ENCODE results near the gene DNAL1.

DNAL1 gene, protein sequence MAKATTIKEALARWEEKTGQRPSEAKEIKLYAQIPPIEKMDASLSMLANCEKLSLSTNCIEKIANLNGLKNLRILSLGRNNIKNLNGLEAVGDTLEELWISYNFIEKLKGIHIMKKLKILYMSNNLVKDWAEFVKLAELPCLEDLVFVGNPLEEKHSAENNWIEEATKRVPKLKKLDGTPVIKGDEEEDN

DNA sequence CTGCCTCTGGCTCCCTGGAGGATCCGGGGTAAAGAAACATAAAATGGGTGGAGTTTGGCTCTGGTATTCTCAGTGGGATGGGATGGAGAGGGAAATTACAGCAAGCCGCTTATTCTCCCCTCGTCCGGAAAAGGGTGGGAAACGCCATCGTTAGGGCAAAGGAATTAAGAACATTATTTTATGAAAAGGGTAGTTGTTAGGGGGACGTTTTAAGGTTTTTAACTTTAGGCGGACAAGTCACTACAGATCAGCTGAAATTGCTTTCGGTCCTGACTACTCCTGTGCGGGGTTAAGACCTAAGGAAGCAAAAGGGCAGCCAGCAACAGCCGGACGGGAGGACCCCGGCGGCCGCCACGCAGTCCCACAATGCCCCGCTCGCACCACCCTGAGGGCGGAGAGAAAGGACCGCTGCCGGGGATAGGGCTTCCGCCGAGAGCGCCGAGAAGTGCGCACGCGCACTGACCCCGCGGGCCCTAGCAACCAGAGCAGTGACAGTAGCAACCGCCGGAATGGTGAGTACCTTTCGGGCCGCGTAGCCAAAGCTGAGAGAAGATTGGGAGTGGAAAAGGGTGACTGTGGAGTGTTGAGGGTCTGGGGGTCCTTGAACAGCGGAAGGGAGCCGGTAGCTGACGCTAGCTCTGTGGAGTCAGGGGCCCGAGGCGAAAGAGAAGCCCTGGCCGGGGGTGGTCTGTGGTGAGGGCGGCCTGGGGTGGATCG lies at the start of gene DNAL1:
Gene DNAL1, plus strand, starts transcription at position 456 of the 717 bp plus-strand sequence. Its CDS starts 54 bp downstream, at position 510.
- ChIA-PET CTCF (interaction anchor here (0.7 to 5.1 kb wide), 3 partner anchors 11 to 52 kb away, joined by 3 to 23 read pairs (median 9); no protein-coding TSS in a partner anchor), POLR2A (no interaction called here)
- TF ChIP-seq, protein P1, sequence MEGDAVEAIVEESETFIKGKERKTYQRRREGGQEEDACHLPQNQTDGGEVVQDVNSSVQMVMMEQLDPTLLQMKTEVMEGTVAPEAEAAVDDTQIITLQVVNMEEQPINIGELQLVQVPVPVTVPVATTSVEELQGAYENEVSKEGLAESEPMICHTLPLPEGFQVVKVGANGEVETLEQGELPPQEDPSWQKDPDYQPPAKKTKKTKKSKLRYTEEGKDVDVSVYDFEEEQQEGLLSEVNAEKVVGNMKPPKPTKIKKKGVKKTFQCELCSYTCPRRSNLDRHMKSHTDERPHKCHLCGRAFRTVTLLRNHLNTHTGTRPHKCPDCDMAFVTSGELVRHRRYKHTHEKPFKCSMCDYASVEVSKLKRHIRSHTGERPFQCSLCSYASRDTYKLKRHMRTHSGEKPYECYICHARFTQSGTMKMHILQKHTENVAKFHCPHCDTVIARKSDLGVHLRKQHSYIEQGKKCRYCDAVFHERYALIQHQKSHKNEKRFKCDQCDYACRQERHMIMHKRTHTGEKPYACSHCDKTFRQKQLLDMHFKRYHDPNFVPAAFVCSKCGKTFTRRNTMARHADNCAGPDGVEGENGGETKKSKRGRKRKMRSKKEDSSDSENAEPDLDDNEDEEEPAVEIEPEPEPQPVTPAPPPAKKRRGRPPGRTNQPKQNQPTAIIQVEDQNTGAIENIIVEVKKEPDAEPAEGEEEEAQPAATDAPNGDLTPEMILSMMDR (IDR thresholded peaks at IDR 0.05; ENCODE audit: control extremely low read depth, extremely low read depth, low read depth, missing control alignments): no peak
- DNase-seq (ENCODE audit: extremely low spot score): peak; percentile 99

DNA sequence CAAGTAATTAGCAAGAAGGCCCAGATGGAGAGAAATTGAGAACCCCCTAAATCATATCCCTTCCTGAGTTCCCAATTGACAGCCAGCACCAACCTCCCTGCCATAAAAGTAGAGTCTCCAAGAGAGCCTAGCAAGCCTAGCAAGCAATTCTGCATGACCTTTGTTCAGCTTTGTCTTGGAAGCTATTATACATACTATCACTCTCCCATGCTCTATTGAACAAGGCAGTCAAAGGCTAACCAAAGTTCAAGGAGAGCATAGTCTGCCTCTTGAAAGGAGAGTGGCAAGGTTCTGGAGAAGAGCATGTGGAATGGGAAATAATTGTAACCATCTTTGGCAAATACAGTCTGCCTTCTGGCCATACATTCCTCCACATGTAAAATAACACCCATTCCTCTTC lies 45.3 kb upstream of the DNAL1 start:
- ChIA-PET CTCF (interaction anchor here (1.0 to 1.9 kb wide), 3 partner anchors 10 to 34 kb away, joined by 3 to 7 read pairs (median 4); no protein-coding TSS in a partner anchor), POLR2A (no interaction called here)
- TF ChIP-seq, protein P1 (IDR thresholded peaks at IDR 0.05; ENCODE audit: control extremely low read depth, extremely low read depth, low read depth, missing control alignments): no peak
- no peak for DNase-seq (ENCODE audit: extremely low spot score)

DNA sequence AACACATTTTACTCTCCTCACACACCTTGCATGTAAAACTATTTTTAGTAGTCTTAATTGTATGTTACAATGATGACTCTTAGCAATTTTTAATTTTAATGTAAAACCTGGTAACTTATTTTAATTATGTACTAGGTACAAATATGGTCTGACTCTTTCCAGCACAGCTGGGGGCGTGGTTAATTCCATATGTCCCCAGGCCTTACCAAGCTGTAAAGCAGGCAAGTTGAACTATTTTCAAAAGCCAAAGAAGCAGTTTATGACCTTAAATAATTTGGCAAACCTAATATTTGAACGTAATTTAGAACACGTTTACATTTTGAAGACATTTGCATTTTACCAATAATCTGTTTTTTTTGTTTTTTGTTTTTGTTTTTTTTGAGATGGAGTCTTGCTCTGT lies 41.8 kb upstream of the DNAL1 start:
- TF ChIP-seq, protein P1 (IDR thresholded peaks at IDR 0.05; ENCODE audit: control extremely low read depth, extremely low read depth, low read depth, missing control alignments): no peak
- no peak for DNase-seq (ENCODE audit: extremely low spot score)
- ChIA-PET CTCF (no interaction called here), POLR2A (no interaction called here)

DNA sequence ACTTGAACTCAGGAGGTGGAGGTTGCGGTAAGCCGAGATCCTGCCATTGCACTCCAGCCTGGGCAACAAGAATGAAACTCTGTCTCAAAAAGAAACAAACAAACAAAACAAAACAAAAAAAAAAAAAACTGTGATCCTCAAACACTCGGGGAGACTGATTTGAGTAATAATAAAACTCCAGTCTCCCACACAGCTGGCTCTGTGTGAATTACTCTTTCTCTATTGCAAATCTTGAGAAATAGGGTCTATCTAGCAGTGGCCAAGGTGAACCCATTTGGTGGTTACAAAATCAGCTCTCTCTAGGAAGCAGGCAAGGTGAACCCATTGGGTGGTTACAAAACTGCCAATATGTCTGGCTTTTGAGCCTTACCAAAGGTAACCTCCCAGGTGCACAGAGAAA lies 38.5 kb upstream of the DNAL1 start:
- ChIA-PET CTCF (interaction anchor here (0.8 to 2.5 kb wide), 4 partner anchors 11 to 98 kb away, joined by 3 to 6 read pairs (median 4); no protein-coding TSS in a partner anchor), POLR2A (no interaction called here)
- no peak for DNase-seq (ENCODE audit: extremely low spot score)
- TF ChIP-seq, protein P1 (IDR thresholded peaks at IDR 0.05; ENCODE audit: control extremely low read depth, extremely low read depth, low read depth, missing control alignments): no peak

DNA sequence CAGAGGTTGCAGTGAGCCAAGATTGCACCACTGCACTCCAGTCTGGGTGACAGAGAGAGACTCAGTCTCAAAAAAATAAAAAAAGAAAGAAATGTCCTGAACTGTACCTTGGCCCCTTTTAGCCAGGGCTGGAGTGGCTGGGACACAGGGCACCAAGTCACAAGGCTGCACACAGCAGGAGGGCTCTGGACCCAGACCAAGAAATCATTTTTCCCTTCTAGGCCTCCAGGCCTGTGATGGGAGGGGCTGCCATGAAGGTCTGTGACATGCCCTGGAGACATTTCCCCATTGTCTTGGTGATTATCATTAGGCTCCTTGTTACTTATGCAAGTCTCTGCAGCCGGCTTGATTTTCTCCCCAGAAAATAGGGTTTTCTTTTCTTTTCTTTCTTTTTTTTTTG lies 37.5 kb upstream of the DNAL1 start:
- TF ChIP-seq, protein P1 (IDR thresholded peaks at IDR 0.05; ENCODE audit: control extremely low read depth, extremely low read depth, low read depth, missing control alignments): no peak
- CTCF ChIA-PET: interaction anchor here (1.2 to 2.5 kb wide), 3 partner anchors 17 to 99 kb away, joined by 3 to 6 read pairs (median 4); no protein-coding TSS in a partner anchor
- no peak for DNase-seq (ENCODE audit: extremely low spot score)
- POLR2A ChIA-PET: no interaction called here

DNA sequence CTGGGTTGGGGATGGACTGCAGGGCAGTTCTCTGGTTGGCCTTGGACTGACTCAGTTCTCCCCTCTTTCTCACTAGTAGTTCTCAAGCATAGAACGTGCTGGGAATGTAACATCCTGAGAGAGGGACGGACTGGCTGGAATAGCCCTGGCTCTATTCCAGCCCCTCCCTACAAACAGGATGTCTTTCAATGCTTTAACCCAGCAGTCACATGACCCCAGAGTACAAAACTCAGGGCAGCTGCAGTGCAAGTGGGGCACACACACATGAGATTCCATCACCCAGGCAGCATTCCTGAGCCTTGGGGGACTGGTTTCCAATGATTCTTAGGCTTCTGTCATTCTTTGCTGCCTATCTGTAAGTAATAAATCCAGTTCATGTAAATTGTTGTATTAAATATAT lies 34.1 kb upstream of the DNAL1 start:
- ChIA-PET CTCF (no interaction called here), POLR2A (no interaction called here)
- no peak for DNase-seq (ENCODE audit: extremely low spot score)
- TF ChIP-seq, protein P1 (IDR thresholded peaks at IDR 0.05; ENCODE audit: control extremely low read depth, extremely low read depth, low read depth, missing control alignments): no peak

Data from GM10248 (cell line).